IPS-18a (cell line): ENCODE results near the gene NYAP1.

Experiments used
- H3K27ac ChIP-seq: one replicate; pipeline ENCODE4 v1.5.1; 2013; ENCODE audit warnings: low read length
- H3K27me3 ChIP-seq: one replicate; pipeline ENCODE4 v1.6.1; 2013; ENCODE audit warnings: mild to moderate bottlenecking, low read length; ENCODE audit not compliant: control insufficient read depth, insufficient read depth
- H3K36me3 ChIP-seq: one replicate; pipeline ENCODE4 v1.6.1; 2013; ENCODE audit warnings: low read depth, low read length; ENCODE audit not compliant: control insufficient read depth
- H3K4me1 ChIP-seq: one replicate; pipeline ENCODE4 v1.6.1; 2013; ENCODE audit warnings: low read depth, low read length; ENCODE audit not compliant: control insufficient read depth
- H3K4me3 ChIP-seq: one replicate; pipeline ENCODE4 v1.5.1; 2013; ENCODE audit warnings: low read length
- H3K9ac ChIP-seq: one replicate; pipeline ENCODE4 v1.6.1; 2013; ENCODE audit warnings: mild to moderate bottlenecking, low read length, moderate library complexity
- H3K9me3 ChIP-seq: one replicate; pipeline ENCODE4 v1.6.1; 2013; ENCODE audit warnings: low read depth, low read length; ENCODE audit not compliant: control insufficient read depth

Gene NYAP1

GRCh38 chr7:100465299-100465698 is 18.4 kb upstream of the NYAP1 start:
- no peaks in the 10 kb centered on the region for H3K27me3 ChIP-seq
- no peaks in the 10 kb centered on the region for H3K36me3 ChIP-seq
- no peak overlapping the region for H3K4me3 ChIP-seq
- H3K27ac ChIP-seq, result no peak overlapping the region
- H3K4me1 ChIP-seq, result no peaks in the 10 kb centered on the region
- no peaks in the 10 kb centered on the region for H3K9me3 ChIP-seq
- H3K9ac ChIP-seq, result no peak overlapping the region

DNA sequence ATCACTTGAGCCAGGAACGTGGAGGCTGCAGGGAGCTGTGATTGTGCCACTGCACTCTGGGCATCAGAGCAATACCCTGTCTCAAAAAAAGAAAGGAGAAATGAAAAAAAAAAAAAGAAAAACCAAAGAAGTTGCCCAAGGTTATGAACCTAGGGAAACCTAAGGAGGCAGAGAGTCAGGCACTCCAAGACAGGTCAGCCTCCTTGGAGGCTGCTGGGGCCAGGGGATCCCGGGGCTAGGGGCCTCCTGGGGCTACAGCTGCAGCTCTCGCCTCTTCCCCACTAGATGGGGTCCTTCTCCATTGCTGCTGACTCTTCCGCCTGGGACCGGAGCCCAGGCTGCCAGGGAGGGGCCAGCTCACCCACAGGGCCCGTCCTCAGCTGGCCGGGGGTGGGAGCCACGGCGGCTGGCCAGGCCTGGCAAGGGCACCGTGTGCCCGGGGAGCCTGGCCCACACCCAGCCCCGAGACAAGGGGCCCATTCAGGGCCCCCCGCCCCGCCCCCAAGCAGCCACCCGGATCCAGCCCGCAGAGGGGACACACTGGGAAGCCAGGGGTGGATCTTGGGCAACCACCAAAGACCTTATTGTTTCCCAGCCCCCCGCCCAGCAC is 17.9 kb upstream of the NYAP1 start:
- no peak overlapping the region for H3K4me3 ChIP-seq
- H3K9me3 ChIP-seq, result no peaks in the 10 kb centered on the region
- no peak overlapping the region for H3K9ac ChIP-seq
- H3K4me1 ChIP-seq, result no peaks in the 10 kb centered on the region
- no peaks in the 10 kb centered on the region for H3K27me3 ChIP-seq
- H3K36me3 ChIP-seq, result no peaks in the 10 kb centered on the region
- H3K27ac ChIP-seq, result no peak overlapping the region

DNA sequence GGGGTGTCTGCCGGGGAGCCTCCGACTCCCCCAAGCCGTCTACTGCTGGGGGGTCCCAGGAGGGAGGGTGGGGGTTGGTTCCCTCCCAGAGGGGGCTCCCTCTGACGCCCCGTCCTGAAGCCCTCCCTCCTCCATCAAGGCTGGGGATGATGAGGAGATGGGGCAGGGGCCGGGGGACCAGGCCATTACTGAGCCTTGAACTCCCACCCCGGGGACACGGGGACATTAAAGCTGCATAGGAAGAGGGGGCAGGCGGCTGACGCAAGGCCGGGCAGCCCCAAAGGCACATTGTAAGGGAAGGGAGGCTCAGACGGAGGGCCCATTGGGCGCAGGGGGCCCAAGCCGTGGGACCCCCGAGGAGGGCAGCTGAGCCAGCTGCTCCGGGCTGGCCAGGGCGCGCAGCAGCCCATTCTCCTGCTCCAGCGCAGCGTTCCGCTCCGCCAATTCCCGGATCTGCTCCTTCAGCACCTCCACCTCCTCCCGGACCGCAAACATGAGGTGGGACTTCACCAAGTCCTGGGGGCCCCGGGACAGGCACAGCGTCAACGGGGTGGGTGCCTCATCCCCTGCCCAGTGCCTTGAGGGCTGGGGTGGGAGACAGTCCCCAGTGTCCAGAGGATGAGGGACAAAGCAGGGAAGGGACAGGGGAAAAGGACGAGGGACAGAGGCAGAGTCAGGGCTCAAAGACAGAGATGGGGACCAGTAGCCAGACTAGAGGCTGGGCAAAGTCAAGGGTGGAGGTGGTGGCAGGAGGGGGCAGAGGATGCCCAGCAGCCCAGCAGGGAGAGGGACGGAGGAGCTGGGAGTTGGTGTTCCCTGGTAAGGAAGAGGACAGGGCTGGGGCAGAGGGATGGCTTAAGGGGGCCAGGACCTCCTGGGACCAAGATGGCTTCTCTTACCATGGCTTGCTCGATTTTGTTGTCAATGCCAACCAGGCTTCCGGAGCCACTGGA is 16.8 kb upstream of the NYAP1 start:
- Histone ChIP-seq H3K4me3 (no peak overlapping the region), H3K27me3 (no peaks in the 10 kb centered on the region), H3K27ac (no peak overlapping the region), H3K9ac (no peak overlapping the region), H3K4me1 (no peaks in the 10 kb centered on the region), H3K36me3 (no peaks in the 10 kb centered on the region), H3K9me3 (no peaks in the 10 kb centered on the region)

- Histone ChIP-seq H3K9ac (no peak overlapping the region), H3K4me3 (no peak overlapping the region), H3K4me1 (peaks cover 1% of the 10 kb centered on the region), H3K9me3 (no peaks in the 10 kb centered on the region), H3K36me3 (no peaks in the 10 kb centered on the region), H3K27me3 (no peaks in the 10 kb centered on the region), H3K27ac (no peak overlapping the region)
Measured at GRCh38 chr7:100467638-100468373, 15.9 kb upstream of the NYAP1 start.

GRCh38 chr7:100469227-100470044 is 14.3 kb upstream of the NYAP1 start:
- Histone ChIP-seq H3K27me3 (no peaks in the 10 kb centered on the region), H3K4me3 (no peak overlapping the region), H3K4me1 (peaks cover 5% of the 10 kb centered on the region), H3K9me3 (no peaks in the 10 kb centered on the region), H3K9ac (no peak overlapping the region), H3K27ac (no peak overlapping the region), H3K36me3 (no peaks in the 10 kb centered on the region)

GRCh38 chr7:100471021-100471420 is 12.7 kb upstream of the NYAP1 start:
- no peaks in the 10 kb centered on the region for H3K27me3 ChIP-seq
- no peak overlapping the region for H3K4me3 ChIP-seq
- H3K36me3 ChIP-seq, result no peaks in the 10 kb centered on the region
- H3K9me3 ChIP-seq, result no peaks in the 10 kb centered on the region
- H3K27ac ChIP-seq, result no peak overlapping the region
- no peak overlapping the region for H3K9ac ChIP-seq
- peaks cover 8% of the 10 kb centered on the region for H3K4me1 ChIP-seq

- Histone ChIP-seq H3K36me3 (no peaks in the 10 kb centered on the region), H3K27me3 (no peaks in the 10 kb centered on the region), H3K9me3 (no peaks in the 10 kb centered on the region), H3K9ac (no peak overlapping the region), H3K4me3 (no peak overlapping the region), H3K4me1 (peaks cover 9% of the 10 kb centered on the region), H3K27ac (no peak overlapping the region)
Measured at GRCh38 chr7:100472121-100472851, 11.4 kb upstream of the NYAP1 start.

DNA sequence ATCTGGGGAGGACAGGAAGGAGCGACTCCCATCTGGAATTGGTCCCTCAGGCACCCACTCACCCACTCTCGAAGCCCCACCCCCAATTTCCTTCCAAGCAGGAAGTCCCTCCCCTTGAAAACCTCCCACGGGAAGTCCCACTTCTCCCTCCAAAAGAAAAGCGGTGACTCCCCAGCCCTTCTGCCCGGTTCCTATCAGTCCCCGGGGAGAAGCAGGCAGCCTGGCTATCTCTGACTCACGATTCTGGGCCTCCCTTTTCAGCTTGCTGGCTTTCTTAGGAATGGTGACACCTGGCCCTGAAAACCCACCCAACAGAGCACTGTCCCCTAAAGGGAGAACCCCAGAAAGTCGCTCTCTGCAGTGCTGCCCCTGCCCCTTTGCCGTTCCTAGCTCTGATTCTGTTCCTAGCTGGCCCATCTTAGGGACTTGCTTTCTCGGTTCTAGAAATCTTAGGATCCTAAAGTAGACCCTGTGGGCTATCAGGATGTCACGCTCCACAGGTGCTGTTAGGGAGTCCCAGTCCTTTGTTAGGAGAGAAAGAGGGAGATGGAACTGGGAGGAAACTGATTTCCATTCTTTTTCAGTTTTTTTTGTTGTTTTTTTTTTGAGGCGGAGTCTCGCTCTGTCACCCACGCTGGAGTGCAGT is 10.8 kb upstream of the NYAP1 start:
- Histone ChIP-seq H3K4me1 (peaks cover 9% of the 10 kb centered on the region), H3K36me3 (no peaks in the 10 kb centered on the region), H3K27ac (no peak overlapping the region), H3K4me3 (no peak overlapping the region), H3K9me3 (no peaks in the 10 kb centered on the region), H3K27me3 (no peaks in the 10 kb centered on the region), H3K9ac (no peak overlapping the region)

DNA sequence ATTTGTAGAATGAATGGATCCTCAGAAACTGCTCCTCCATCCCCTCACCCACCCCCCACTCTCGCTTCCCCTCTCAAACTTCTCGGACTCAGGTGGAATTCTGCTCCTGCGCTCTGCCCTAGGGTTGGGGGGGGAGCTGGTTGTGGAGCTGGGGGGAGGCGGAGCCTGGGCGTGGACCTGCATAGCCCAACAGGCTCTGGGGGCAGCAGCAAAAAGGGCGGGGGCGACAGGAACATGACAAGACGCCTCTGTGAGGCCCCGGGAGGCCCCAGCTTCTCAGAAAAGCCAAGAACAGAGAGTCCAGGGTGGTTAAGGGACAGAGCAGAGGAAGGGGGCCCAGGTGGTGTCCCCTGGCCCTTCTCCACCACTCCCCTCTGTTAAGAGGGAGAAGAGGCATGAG is 8.2 kb upstream of the NYAP1 start:
- Histone ChIP-seq H3K27ac (no peak overlapping the region), H3K27me3 (no peaks in the 10 kb centered on the region), H3K36me3 (no peaks in the 10 kb centered on the region), H3K4me1 (peaks cover 9% of the 10 kb centered on the region), H3K4me3 (no peak overlapping the region), H3K9me3 (no peaks in the 10 kb centered on the region), H3K9ac (no peak overlapping the region)

- H3K4me3 ChIP-seq, result no peak overlapping the region
- no peak overlapping the region for H3K9ac ChIP-seq
- H3K9me3 ChIP-seq, result no peaks in the 10 kb centered on the region
- H3K4me1 ChIP-seq, result peaks cover 9% of the 10 kb centered on the region
- no peaks in the 10 kb centered on the region for H3K36me3 ChIP-seq
- H3K27me3 ChIP-seq, result no peaks in the 10 kb centered on the region
- H3K27ac ChIP-seq, result no peak overlapping the region
Measured at GRCh38 chr7:100476101-100476780, 7.5 kb upstream of the NYAP1 start.
